A673 (cell line): ENCODE data around the gene HOXC12. TPM values are rescaled to one million over a fixed set of nuclear protein-coding genes. Genes with fewer than 3 reads are reported as not detected.
A peak's percentile ranks its signal among the peaks of the same experiment; 100 is the strongest.

Source experiments
- BruUV-seq: library from RNA; stranded (reverse); fragments of 400-500 nt; replicated peaks from 2 replicates; lab custom pipeline; 2021; lab: Mats Ljungman, UMichigan
- CTCF ChIA-PET: fragments of 300-600 bp; sonication (Branson Sonifier 250); formaldehyde crosslinking; loops from one replicate; lab custom pipeline; 2022; ENCODE audit warnings: antibody characterized with exemption; lab: Charles Lee
- POLR2A ChIA-PET: fragments of 300-600 bp; sonication (Branson Sonifier 250); formaldehyde crosslinking; loops from one replicate; lab custom pipeline; 2022; ENCODE audit warnings: antibody characterized with exemption; ENCODE audit not compliant: low non-redundant PET; lab: Charles Lee
- DNase-seq: peaks from one replicate; pipeline ENCODE4 v3.0.0-alpha.2; 2015; ENCODE audit warnings: low spot score
- H3K27ac ChIP-seq: fragments of 200-600 bp; sonication (generic); 2 replicates; pipeline ENCODE4 v1.5.1; 2016; ENCODE audit warnings: mixed run types, low read depth, mild to moderate bottlenecking, mixed read lengths, antibody characterized with exemption, low read length; ENCODE audit not compliant: poor library complexity, severe bottlenecking
- H3K27me3 ChIP-seq: fragments of 200-600 bp; sonication (generic); replicated peaks from 2 replicates; pipeline ENCODE4 v1.6.1; 2017; ENCODE audit warnings: mixed run types, low read depth, mild to moderate bottlenecking, mixed read lengths, antibody characterized with exemption, low read length; ENCODE audit not compliant: insufficient read depth, poor library complexity
- H3K36me3 ChIP-seq: fragments of 200-600 bp; sonication (generic); 2 replicates; pipeline ENCODE4 v1.6.1; 2016; ENCODE audit warnings: mixed run types, mild to moderate bottlenecking, mixed read lengths, antibody characterized with exemption, low read length; ENCODE audit not compliant: insufficient read depth, poor library complexity, severe bottlenecking
- H3K4me1 ChIP-seq: fragments of 200-600 bp; sonication (generic); 2 replicates; pipeline ENCODE4 v1.6.1; 2017; ENCODE audit warnings: mixed run types, mild to moderate bottlenecking, mixed read lengths, antibody characterized with exemption, low read length; ENCODE audit not compliant: insufficient read depth, poor library complexity, severe bottlenecking
- H3K4me3 ChIP-seq: fragments of 200-600 bp; sonication (generic); 2 replicates; pipeline ENCODE4 v1.5.1; 2016; ENCODE audit warnings: low read depth, mixed run types, mild to moderate bottlenecking, mixed read lengths, low read length; ENCODE audit not compliant: poor library complexity, severe bottlenecking
- H3K9me3 ChIP-seq: fragments of 200-600 bp; sonication (generic); 2 replicates; pipeline ENCODE4 v1.6.1; 2016; ENCODE audit warnings: mixed run types, low read depth, mild to moderate bottlenecking, mixed read lengths, antibody characterized with exemption, low read length; ENCODE audit not compliant: poor library complexity, severe bottlenecking
- CTCF ChIP-seq: fragments of 300-800, 200-600 bp; sonication (generic); conservative IDR thresholded peaks from 2 replicates; pipeline ENCODE4 v1.5.1; 2017; ENCODE audit warnings: low read depth, mild to moderate bottlenecking, antibody characterized with exemption, low read length, moderate library complexity, mixed read lengths
- EZH2 ChIP-seq: fragments of 200-600 bp; sonication (generic); IDR thresholded peaks from 2 replicates; pipeline ENCODE4 v1.6.1; 2017; ENCODE audit warnings: borderline replicate concordance, low read depth, mild to moderate bottlenecking, mixed read lengths, antibody characterized with exemption, low read length; ENCODE audit not compliant: poor library complexity, severe bottlenecking
- intact Hi-C: fragments of 100-400 bp; cut with micrococcal nuclease; formaldehyde crosslinking; loops from one replicate; pipeline ENCODE4 v1.10.0; 2022; ENCODE audit not compliant: unreplicated experiment
- total RNA-seq: library from RNA; stranded (reverse); gene quantifications from 2 replicates; pipeline ENCODE4 v1.2.3, GENCODE V29; 2021

HOXC12 gene
- total RNA-seq, 1 experiment from 2014 or later = 4.6 TPM

DNA sequence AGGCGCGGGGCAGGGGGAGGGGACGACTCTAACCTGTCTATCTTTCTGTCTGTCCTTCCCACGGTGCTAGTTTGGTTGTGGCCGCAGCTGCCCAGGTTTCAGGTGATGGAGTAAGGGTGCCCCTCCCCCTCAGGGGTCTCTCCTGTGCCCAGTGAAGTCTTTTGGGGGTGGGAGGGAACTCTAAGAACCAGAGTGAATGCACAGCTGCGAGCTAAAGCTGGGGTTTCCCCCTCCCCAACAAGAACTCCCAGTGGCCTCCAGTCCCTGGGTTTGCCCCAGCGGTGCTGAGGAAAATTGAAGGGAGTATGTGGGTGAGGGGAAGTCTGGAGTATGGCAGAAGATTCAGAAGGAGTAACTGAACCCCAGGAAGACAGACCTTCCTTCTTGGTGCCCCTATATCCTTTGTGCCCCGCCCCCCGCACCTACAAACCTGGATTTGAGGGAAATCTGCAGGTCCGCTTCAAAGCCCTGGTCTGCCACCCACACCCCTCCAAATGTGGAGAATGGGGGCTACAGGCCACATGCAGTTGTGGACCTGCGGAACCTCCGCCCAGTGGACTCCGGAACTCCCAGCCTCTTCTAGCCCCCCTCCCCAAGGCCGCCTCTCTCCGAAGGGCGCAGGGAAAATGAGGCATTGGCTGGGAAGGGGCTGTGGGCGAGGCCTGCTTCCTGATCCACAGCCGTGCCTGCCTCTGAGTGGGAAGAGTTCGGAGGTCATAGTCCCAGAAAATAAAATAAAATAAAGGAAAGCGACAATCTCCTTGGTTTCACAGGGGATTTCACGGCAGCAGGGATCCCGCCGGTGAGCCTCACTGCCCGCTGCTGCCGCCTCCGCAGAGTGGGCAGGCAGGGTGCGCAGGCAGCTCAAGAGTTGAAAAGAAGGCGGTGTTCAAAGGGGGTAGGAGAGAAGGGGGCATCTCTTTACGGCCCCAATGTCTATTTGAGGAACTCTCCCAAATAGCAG, 41.8 kb downstream of the HOXC12 start:
- H3K9me3 ChIP-seq = no peaks in the 10 kb centered on the region
- H3K27me3 ChIP-seq = no peaks in the 10 kb centered on the region
- POLR2A ChIA-PET = no interaction called here
- intact Hi-C loops = no loop called here
- peak; percentile 51 for DNase-seq
- H3K4me1 ChIP-seq = peaks cover 72% of the 10 kb centered on the region
- H3K36me3 ChIP-seq = no peaks in the 10 kb centered on the region
- no peak for TF ChIP-seq EZH2
- no peak for TF ChIP-seq CTCF
- CTCF ChIA-PET = interaction anchor here (0.8 to 1.9 kb wide), 3 partner anchors 9 to 11 kb away, joined by 3 to 8 read pairs (median 5); partner anchors contain the start of gene HOXC10
- peak overlapping the region; percentile 98 for H3K27ac ChIP-seq
- H3K4me3 ChIP-seq = peak overlapping the region; percentile 70
- TSS peak; percentile 15 for BruUV-seq

- ChIA-PET CTCF (interaction anchor here (0.8 to 1.9 kb wide), 3 partner anchors 8 to 12 kb away, joined by 3 to 19 read pairs (median 5); partner anchors contain the start of genes HOXC10 and HOXC8), POLR2A (interaction anchor here (0.6 kb wide), 1 partner anchor 10 kb away, joined by 9 read pairs; no protein-coding TSS in a partner anchor)
- H3K27ac ChIP-seq = peak overlapping the region; percentile 98
- H3K9me3 ChIP-seq = no peaks in the 10 kb centered on the region
- peaks cover 3% of the 10 kb centered on the region for H3K36me3 ChIP-seq
- BruUV-seq = no TSS peak
- TF ChIP-seq EZH2 (no peak), CTCF (no peak)
- H3K4me3 ChIP-seq = peak overlapping the region; percentile 70
- intact Hi-C loops = no loop called here
- peak; percentile 56 for DNase-seq
- H3K27me3 ChIP-seq = no peaks in the 10 kb centered on the region
- H3K4me1 ChIP-seq = peaks cover 72% of the 10 kb centered on the region
Observed at GRCh38 chr12:53997204-53998109, 42.8 kb downstream of the HOXC12 start.
